GM12873 (cell line): ENCODE results near the gene ZEB2.

Source experiments
- CTCF ChIP-seq: IDR thresholded peaks from 2 replicates; pipeline ENCODE4 v1.5.1; 2012; ENCODE audit warnings: low read depth, mild to moderate bottlenecking, moderate library complexity, low read length, control low read depth; ENCODE audit not compliant: insufficient read depth; ENCODE audit errors: missing control alignments

The ZEB2 gene

DNA sequence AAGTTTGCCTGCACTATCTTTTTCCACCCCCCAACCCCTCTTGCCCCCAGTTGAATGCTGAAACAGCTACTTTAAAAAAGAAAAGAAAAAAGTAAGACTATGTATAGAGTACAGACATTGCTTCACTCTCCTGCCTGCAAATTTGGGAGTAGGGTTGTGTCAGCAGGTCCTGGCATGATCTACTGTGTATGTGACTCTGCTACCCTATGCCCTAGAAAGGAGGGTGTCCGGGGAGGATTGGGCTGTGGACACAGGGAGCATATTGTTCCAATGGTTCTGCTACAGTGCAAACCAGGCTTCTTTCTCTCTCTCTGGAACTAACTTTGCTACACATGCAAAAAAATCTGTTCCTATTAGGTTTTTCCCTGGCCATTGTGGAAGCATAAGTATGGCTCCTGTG lies 9.9 kb upstream of the ZEB2 start:
- TF ChIP-seq CTCF, result no peak

GRCh38 chr2:144528108-144528507 lies 8.2 kb upstream of the ZEB2 start:
- no peak for TF ChIP-seq CTCF

- no peak for TF ChIP-seq CTCF
Measured at GRCh38 chr2:144526831-144527230, 6.9 kb upstream of the ZEB2 start.

GRCh38 chr2:144524118-144525009 lies 4.4 kb upstream of the ZEB2 start:
- no peak for TF ChIP-seq CTCF

GRCh38 chr2:144523596-144524117 lies 3.7 kb upstream of the ZEB2 start:
- TF ChIP-seq CTCF, result no peak

- TF ChIP-seq CTCF, result no peak
Measured at GRCh38 chr2:144522897-144523595, 3.1 kb upstream of the ZEB2 start.
